OCI-M2 (cell line): ENCODE data around the gene DNAJC5G.
"Not testable (repeated sequence)": the region's sequence is repeated elsewhere in the genome, so short reads cannot be mapped to it uniquely, and the experiment has no call there.

ENCODE experiments used
- DNase-seq: peaks from one replicate; lab custom pipeline; 2025; ENCODE audit not compliant: unreplicated experiment; lab: John Stamatoyannopoulos, UW

DNAJC5G gene

GRCh38 chr2:27280826-27281225 is 5.6 kb downstream of the DNAJC5G start:
- DNase-seq, result no peak

- no peak for DNase-seq
These were observed 6.2 kb downstream of the DNAJC5G start for GRCh38 chr2:27281442-27281841.

GRCh38 chr2:27281855-27282559 is 6.8 kb downstream of the DNAJC5G start, which contains the start of gene TRIM54:
TRIM54 (plus strand) TSS chr2:27282429; CDS start chr2:27282732, 303 bp downstream.
- DNase-seq, result no peak

GRCh38 chr2:27282892-27283291 is 7.7 kb downstream of the DNAJC5G start:
- DNase-seq, result no peak

GRCh38 chr2:27284996-27285395 is 9.8 kb downstream of the DNAJC5G start:
- DNase-seq, result no peak

GRCh38 chr2:27285481-27285880 is 10.2 kb downstream of the DNAJC5G start:
- no peak for DNase-seq

GRCh38 chr2:27288610-27289009 is 13.4 kb downstream of the DNAJC5G start:
- DNase-seq, result no peak

- DNase-seq, result no peak
These were observed 15.3 kb downstream of the DNAJC5G start for GRCh38 chr2:27290549-27290948.

- no peak for DNase-seq
These were observed 16.6 kb downstream of the DNAJC5G start for GRCh38 chr2:27291865-27292264.

- DNase-seq, result no peak
These were observed 19.7 kb downstream of the DNAJC5G start for GRCh38 chr2:27294928-27295327.

GRCh38 chr2:27296481-27296880 is 21.2 kb downstream of the DNAJC5G start:
- no peak for DNase-seq

- no peak for DNase-seq
These were observed 22.0 kb downstream of the DNAJC5G start for GRCh38 chr2:27297195-27297594.

- DNase-seq, result no peak
These were observed 23.3 kb downstream of the DNAJC5G start for GRCh38 chr2:27298391-27299080.

- not testable (repeated sequence) for DNase-seq
These were observed 25.4 kb downstream of the DNAJC5G start for GRCh38 chr2:27300606-27301005.

- no peak for DNase-seq
These were observed 28.1 kb downstream of the DNAJC5G start for GRCh38 chr2:27303093-27304025.

GRCh38 chr2:27304488-27305240 is 29.4 kb downstream of the DNAJC5G start:
- no peak for DNase-seq

- no peak for DNase-seq
These were observed 30.3 kb downstream of the DNAJC5G start for GRCh38 chr2:27305516-27305915.

GRCh38 chr2:27306136-27306535 is 30.9 kb downstream of the DNAJC5G start:
- DNase-seq, result no peak

GRCh38 chr2:27306573-27307286 is 31.5 kb downstream of the DNAJC5G start:
- no peak for DNase-seq

- no peak for DNase-seq
These were observed 32.0 kb downstream of the DNAJC5G start for GRCh38 chr2:27307287-27307544.
